ENCODE measurements around the gene PNMA6A.
"Not testable (repeated sequence)": the region's sequence is repeated elsewhere in the genome, so short reads cannot be mapped to it uniquely, and the experiment has no call there.

- not testable (repeated sequence) for TF ChIP-seq CTCF, POLR2A (IDR thresholded peaks at IDR 0.05)
Measured at GRCh38 chrX:153117754-153118153, 45.5 kb downstream of the PNMA6A start.
